ENCODE results near the gene ALG14.
"Not testable (repeated sequence)": the region's sequence is repeated elsewhere in the genome, so short reads cannot be mapped to it uniquely, and the experiment has no call there.

DNA sequence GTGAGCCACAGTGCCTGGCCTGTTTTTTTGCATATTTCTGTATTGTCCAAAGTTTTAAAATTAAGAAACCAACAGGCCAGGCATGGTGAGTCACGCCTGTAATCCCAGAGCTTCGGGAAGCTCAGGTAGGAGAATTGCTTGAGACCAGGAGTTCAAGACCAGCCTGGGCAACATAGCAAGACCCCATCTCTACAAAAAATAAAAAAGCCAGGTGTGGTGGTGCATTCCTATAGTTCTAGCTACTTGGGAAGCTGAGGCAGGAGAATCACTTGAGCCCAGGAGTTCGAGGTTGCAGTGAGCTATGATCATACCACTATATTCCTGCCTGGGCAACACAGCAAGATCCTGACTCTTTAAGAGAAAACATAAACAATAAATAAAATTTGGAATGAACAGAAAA is 25.1 kb downstream of the ALG14 start:
- TF ChIP-seq, protein P1, sequence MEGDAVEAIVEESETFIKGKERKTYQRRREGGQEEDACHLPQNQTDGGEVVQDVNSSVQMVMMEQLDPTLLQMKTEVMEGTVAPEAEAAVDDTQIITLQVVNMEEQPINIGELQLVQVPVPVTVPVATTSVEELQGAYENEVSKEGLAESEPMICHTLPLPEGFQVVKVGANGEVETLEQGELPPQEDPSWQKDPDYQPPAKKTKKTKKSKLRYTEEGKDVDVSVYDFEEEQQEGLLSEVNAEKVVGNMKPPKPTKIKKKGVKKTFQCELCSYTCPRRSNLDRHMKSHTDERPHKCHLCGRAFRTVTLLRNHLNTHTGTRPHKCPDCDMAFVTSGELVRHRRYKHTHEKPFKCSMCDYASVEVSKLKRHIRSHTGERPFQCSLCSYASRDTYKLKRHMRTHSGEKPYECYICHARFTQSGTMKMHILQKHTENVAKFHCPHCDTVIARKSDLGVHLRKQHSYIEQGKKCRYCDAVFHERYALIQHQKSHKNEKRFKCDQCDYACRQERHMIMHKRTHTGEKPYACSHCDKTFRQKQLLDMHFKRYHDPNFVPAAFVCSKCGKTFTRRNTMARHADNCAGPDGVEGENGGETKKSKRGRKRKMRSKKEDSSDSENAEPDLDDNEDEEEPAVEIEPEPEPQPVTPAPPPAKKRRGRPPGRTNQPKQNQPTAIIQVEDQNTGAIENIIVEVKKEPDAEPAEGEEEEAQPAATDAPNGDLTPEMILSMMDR (IDR thresholded peaks at IDR 0.05), result not testable (repeated sequence)
- TF ChIP-seq POLR2A (IDR thresholded peaks at IDR 0.05), result not testable (repeated sequence)
